ENCODE data around the gene CISD3. TPM values are rescaled to one million over a fixed set of nuclear protein-coding genes. Genes with fewer than 3 reads are reported as not detected.

CISD3 gene
- total RNA-seq, 5 donors from 2014 or later (not counting 1 experiment from before 2014, with no cell fraction given), result 10.7 to 21.5 (median 17.7) TPM

DNA sequence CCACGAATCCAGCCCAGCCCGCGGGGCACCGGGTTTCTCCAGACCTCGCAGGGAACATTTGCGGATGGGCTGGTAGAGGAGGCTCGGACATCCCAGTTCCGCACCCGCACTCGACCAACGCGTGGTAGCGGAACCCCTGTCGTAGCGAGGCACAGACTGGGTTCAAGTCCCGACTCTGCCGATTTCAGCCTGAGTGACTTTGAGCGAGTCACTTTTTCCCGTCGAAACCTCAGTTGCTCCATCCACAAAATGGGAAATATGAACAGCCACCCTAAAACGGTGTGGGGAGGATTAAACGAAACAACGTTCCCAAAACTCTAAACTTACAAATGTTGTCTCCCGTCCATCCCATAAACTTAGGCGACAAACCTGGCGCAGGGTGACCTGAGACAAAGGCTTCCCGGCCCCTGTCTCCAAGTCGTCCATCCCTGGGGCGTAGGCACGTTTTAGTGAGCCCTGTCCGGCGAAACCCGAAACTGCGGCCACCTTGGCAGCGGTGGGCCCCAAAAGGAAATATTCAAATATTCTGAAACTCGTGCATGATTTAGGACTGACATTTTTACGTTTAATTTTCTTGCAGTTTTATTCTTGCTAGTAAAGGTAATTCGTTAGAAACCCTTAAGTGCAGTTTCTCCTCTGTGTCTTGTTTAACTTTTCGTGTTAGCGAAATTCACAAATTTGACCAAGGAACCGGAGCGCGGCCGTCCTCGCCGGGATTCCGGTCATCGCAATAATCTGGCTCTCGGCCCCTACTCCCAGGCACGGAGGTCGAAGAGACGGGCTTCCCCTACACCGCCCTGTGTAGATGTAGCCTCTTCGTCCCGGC lies 27.0 kb upstream of the CISD3 start:
- ATAC-seq (replicated peaks in 1 of 4), result no peak
- Mint-ChIP-seq H3K4me3 (peak overlapping the region; percentile 91 to 96 (median 92)), H3K36me3 (peaks cover 5% of the 10 kb centered on the region), H3K27ac (peak overlapping the region; percentile 98 to 99), H3K4me1 (peaks cover 44 to 52% (median 48%) of the 10 kb centered on the region in 3 donors), H3K9me3 (no peaks in the 10 kb centered on the region), H3K27me3 (no peaks in the 10 kb centered on the region)
- POLR2A ChIA-PET, result no interaction called here
- DNase-seq, result peak in 1 of 35 experiments; percentile 11
- CTCF ChIA-PET, result no interaction called here
- no peaks in the 10 kb centered on the region for H3K27me3 ChIP-seq (replicated peaks in 1 of 2; ENCODE audit: control insufficient read depth in 2 of 2, extremely low read depth in 1 of 2, insufficient read depth in 2 of 2, low read length in 1 of 2)
- peaks cover 6 to 59% of the 10 kb centered on the region in 2 experiments for H3K4me1 ChIP-seq (ENCODE audit: control insufficient read depth in 1 of 2, extremely low read depth in 1 of 2, insufficient read depth in 2 of 2, low read length in 2 of 2)
- no peaks in the 10 kb centered on the region for H3K9me3 ChIP-seq
- peaks cover under 1 to 9% of the 10 kb centered on the region in 2 donors for H3K36me3 ChIP-seq (ENCODE audit: control insufficient read depth in 2 of 2, extremely low read depth in 1 of 2, insufficient read depth in 1 of 2, low read length in 1 of 2)
- WGBS (ENCODE audit: insufficient coverage), result under 1% methylated on average over 48 of the region's 55 CpGs
- H3K27ac ChIP-seq (ENCODE audit: low read length), result peak overlapping the region; percentile 95
- H3K4me3 ChIP-seq (ENCODE audit: control insufficient read depth in 1 of 2, extremely low read depth in 1 of 2, low read length in 1 of 2), result peak overlapping the region; percentile 97 to 98

DNA sequence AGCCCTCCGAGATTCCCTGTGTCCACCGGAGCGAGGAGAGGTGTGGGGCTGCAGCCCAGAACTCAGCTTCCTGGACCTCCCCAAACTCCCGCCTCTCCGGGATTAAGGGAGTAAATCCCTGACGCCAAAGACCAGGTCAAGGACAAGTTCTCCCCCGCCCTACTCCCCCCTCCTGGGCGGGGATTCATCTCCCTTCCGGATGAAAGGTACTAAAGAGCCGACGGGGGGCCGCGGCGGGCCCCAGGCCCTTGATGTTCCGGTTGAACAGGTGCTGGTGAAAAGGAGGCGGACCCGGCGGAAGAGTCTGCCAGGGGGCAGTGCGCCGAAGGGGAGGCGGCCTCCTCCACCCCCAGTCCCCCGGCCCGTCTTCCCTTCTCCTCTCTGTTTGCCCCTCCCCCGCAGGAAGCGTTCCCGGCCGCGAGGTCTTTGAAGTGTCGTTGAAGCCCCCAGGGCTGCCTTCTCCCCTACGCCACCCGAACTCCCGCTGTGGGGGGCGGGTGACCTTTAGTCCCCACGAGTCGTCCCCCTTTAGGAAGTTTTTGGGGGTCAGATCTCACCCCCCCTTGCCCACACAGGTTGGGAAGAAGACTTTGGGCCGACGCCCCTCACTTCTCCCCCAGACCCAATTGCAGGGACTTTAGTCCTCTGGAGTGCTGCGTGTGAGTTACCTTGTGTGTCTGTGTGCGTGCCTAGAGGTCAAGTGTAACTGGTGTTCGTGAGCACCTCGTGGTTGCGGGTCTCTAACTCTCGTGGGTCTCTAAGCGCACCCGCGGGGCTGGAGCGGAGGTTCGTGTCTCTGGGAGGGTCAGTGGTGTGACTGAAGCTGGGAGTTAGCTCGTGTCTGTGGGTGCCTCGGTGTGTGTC lies 26.2 kb upstream of the CISD3 start:
- DNase-seq, result peak; percentile 25 to 75 (median 54)
- H3K9me3 ChIP-seq, result no peaks in the 10 kb centered on the region
- peak overlapping the region; percentile 97 to 98 for H3K4me3 ChIP-seq (ENCODE audit: control insufficient read depth in 1 of 2, extremely low read depth in 1 of 2, low read length in 1 of 2)
- peaks cover 8 to 67% of the 10 kb centered on the region in 2 experiments for H3K4me1 ChIP-seq (ENCODE audit: control insufficient read depth in 1 of 2, extremely low read depth in 1 of 2, insufficient read depth in 2 of 2, low read length in 2 of 2)
- 1% methylated on average over 18 of the region's 50 CpGs for WGBS (ENCODE audit: insufficient coverage)
- peak overlapping the region; percentile 95 for H3K27ac ChIP-seq (ENCODE audit: low read length)
- H3K27me3 Mint-ChIP-seq, result no peaks in the 10 kb centered on the region
- H3K27ac Mint-ChIP-seq, result peak overlapping the region; percentile 98 to 99
- no peaks in the 10 kb centered on the region for H3K9me3 Mint-ChIP-seq
- peak in 3 of 4 experiments; percentile 3 to 19 (median 11) for ATAC-seq (replicated peaks in 1 of 4)
- POLR2A ChIA-PET, result no interaction called here
- H3K27me3 ChIP-seq (replicated peaks in 1 of 2; ENCODE audit: control insufficient read depth in 2 of 2, extremely low read depth in 1 of 2, insufficient read depth in 2 of 2, low read length in 1 of 2), result no peaks in the 10 kb centered on the region
- peaks cover 8 to 18% of the 10 kb centered on the region in 2 donors for H3K36me3 ChIP-seq (ENCODE audit: control insufficient read depth in 2 of 2, extremely low read depth in 1 of 2, insufficient read depth in 1 of 2, low read length in 1 of 2)
- CTCF ChIA-PET, result interaction anchor here in 1 of 2 donors (1.1 to 1.8 kb wide), 2 partner anchors 24 to 26 kb away, joined by 3 to 9 read pairs; partner anchors contain the start of gene CISD3
- peaks cover 7% of the 10 kb centered on the region for H3K36me3 Mint-ChIP-seq
- peaks cover 48 to 57% (median 52%) of the 10 kb centered on the region in 3 donors for H3K4me1 Mint-ChIP-seq
- peak overlapping the region; percentile 91 to 96 (median 92) for H3K4me3 Mint-ChIP-seq

DNA sequence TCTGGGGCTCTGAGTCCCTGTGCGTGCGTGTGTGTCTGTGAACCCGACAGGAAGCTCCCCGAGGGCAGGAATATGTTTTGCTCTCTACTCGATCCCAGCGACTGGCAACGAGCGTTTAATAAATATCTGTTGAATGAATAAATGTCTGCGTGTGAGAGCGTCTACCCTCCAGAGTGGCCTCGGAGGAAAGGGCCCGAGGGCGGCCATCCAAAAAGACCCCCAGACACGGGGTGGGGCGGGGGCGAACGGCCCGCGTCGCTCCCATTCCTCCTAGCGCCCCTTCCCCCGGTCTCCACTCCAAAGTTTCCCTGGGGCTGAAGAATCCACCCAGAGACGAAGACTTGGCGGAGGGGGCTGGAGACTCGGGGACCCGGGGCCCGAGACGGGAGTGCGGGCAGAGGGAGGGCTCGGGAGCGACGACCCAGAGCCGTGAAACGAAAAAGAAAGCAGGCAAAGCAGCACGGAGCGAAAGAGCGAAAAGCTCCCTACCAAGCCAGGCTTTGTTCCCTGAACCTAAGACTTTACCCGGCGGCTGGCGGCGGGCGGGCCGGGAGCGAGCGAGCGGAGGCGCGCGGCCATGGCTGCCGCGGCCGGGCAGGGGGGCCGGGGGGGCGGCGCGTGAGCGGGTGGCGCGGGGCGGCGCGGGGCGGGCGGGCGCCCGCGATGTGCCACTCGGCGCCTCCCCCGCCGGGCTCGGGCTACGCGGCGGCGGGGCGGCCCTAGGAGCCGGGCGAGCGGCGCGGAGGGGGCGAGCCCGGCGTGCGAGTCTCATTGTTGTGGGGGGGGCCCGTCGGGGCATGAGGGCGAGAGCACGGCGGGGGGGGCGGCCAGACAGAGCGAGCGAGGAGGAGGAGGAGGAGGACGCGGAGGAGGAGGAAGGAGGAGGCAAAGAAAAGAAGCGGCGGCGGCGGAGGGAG lies 25.3 kb upstream of the CISD3 start, which contains the start of gene MLLT6:
Gene MLLT6 (plus strand): TSS at position 668 of the 917 bp plus-strand sequence. CDS start 360 bp downstream, outside the sequence.
- DNase-seq (peak; percentile 68 to 92 (median 81)), ATAC-seq (replicated peaks in 1 of 4) (peak; percentile 54 to 62 (median 56))
- Mint-ChIP-seq H3K27ac (peak within 1 kb of the TSS; percentile 98 to 99), H3K36me3 (peaks cover 14% of the 10 kb centered on the region), H3K4me3 (peak within 1 kb of the TSS; percentile 91 to 96 (median 96)), H3K4me1 (peaks cover 55 to 66% (median 59%) of the 10 kb centered on the region in 3 donors), H3K27me3 (no peaks in the 10 kb centered on the region), H3K9me3 (no peaks in the 10 kb centered on the region)
- WGBS (ENCODE audit: insufficient coverage), result under 1% methylated on average over 68 of the region's 100 CpGs
- Histone ChIP-seq H3K27me3 (replicated peaks in 1 of 2; ENCODE audit: control insufficient read depth in 2 of 2, extremely low read depth in 1 of 2, insufficient read depth in 2 of 2, low read length in 1 of 2) (no peaks in the 10 kb centered on the region), H3K36me3 (ENCODE audit: control insufficient read depth in 2 of 2, extremely low read depth in 1 of 2, insufficient read depth in 1 of 2, low read length in 1 of 2) (peaks cover 8 to 27% of the 10 kb centered on the region in 2 donors), H3K9me3 (no peaks in the 10 kb centered on the region), H3K4me3 (ENCODE audit: control insufficient read depth in 1 of 2, extremely low read depth in 1 of 2, low read length in 1 of 2) (peak within 1 kb of the TSS; percentile 97 to 98), H3K4me1 (ENCODE audit: control insufficient read depth in 1 of 2, extremely low read depth in 1 of 2, insufficient read depth in 2 of 2, low read length in 2 of 2) (peaks cover 11 to 76% of the 10 kb centered on the region in 2 experiments), H3K27ac (ENCODE audit: low read length) (peak within 1 kb of the TSS; percentile 95)
- ChIA-PET CTCF (interaction anchor here in 1 of 2 donors (1.1 to 1.8 kb wide), 3 partner anchors 23 to 147 kb away, joined by 3 to 9 read pairs (median 4); partner anchors contain the start of gene CISD3), POLR2A (interaction anchor here (0.6 to 0.7 kb wide), 3 partner anchors 13 to 147 kb away, joined by 3 to 4 read pairs (median 4); no protein-coding TSS in a partner anchor)

DNA sequence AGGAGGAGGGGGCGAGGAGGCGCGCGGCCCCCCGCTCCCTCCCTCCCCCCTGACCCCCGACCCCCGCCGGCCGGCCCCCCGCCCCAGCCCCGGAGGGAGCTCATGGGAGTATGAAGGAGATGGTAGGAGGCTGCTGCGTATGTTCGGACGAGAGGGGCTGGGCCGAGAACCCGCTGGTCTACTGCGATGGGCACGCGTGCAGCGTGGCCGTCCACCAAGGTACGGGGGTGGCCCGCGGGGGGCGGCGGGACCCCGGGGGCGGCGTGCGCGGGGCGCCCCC lies 24.7 kb upstream of the CISD3 start:
- Mint-ChIP-seq H3K4me1 (peaks cover 60 to 72% (median 62%) of the 10 kb centered on the region in 3 donors), H3K27me3 (no peaks in the 10 kb centered on the region), H3K4me3 (peak overlapping the region; percentile 91 to 96 (median 96)), H3K27ac (no peak overlapping the region), H3K36me3 (peaks cover 20% of the 10 kb centered on the region), H3K9me3 (no peaks in the 10 kb centered on the region)
- DNase-seq, result peak in 1 of 35 experiments; percentile 30
- peak; percentile 1 to 6 (median 2) for ATAC-seq (replicated peaks in 1 of 4)
- Histone ChIP-seq H3K9me3 (no peaks in the 10 kb centered on the region), H3K27me3 (replicated peaks in 1 of 2; ENCODE audit: control insufficient read depth in 2 of 2, extremely low read depth in 1 of 2, insufficient read depth in 2 of 2, low read length in 1 of 2) (no peaks in the 10 kb centered on the region), H3K27ac (ENCODE audit: low read length) (peak overlapping the region; percentile 66), H3K36me3 (ENCODE audit: control insufficient read depth in 2 of 2, extremely low read depth in 1 of 2, insufficient read depth in 1 of 2, low read length in 1 of 2) (peaks cover 8 to 33% of the 10 kb centered on the region in 2 donors), H3K4me1 (ENCODE audit: control insufficient read depth in 1 of 2, extremely low read depth in 1 of 2, insufficient read depth in 2 of 2, low read length in 2 of 2) (peaks cover 12 to 82% of the 10 kb centered on the region in 2 experiments), H3K4me3 (ENCODE audit: control insufficient read depth in 1 of 2, extremely low read depth in 1 of 2, low read length in 1 of 2) (peak overlapping the region; percentile 85 to 89)
- ChIA-PET CTCF (interaction anchor here in 1 of 2 donors (1.4 to 1.8 kb wide), 2 partner anchors 23 to 147 kb away, joined by 4 to 9 read pairs; no protein-coding TSS in a partner anchor), POLR2A (interaction anchor here (0.6 to 0.7 kb wide), 3 partner anchors 13 to 146 kb away, joined by 3 to 4 read pairs (median 4); no protein-coding TSS in a partner anchor)
- WGBS (ENCODE audit: insufficient coverage), result 7% methylated on average over 3 of the region's 32 CpGs

DNA sequence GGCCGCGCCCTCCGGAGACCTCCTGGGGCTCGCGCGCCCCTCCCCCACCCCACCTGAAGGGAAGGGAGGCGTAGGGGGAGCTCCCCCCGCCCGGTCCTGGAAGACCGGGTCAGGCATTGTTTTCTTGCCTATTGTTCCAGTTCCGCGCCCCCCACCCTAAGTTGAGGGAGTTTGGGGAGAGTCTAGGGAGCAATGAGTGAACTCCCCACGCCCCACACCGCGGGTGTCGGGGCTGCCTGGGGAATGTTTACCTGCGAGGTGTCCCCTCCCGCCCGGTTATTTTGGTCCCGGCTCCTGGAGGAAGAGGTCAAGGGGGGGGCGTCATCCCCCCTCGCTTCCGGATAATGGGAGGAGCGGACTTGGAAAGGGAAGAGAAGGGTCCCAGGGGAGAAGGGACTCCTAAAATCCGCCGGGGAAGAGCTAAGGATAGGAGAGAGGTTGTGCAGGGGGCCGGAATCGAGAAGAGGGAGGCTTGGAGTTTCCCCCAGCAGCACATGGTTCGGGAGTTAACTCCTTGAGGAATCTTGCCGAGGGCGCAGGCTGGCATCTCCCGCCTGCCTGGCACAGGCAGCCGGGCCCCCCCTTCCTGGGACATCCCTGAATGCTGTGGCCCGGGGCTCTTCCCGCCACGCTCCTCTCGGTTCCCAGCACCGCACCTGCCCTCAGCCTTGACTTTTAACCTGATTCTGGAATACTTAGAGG lies 24.2 kb upstream of the CISD3 start:
- Mint-ChIP-seq H3K27ac (peak overlapping the region; percentile 93 to 95), H3K27me3 (no peaks in the 10 kb centered on the region), H3K4me3 (peak overlapping the region; percentile 91 to 96 (median 96)), H3K36me3 (peaks cover 25% of the 10 kb centered on the region), H3K9me3 (no peaks in the 10 kb centered on the region), H3K4me1 (peaks cover 63 to 76% (median 64%) of the 10 kb centered on the region in 3 donors)
- peak in 5 of 35 experiments; percentile 20 to 46 (median 28) for DNase-seq
- ATAC-seq (replicated peaks in 1 of 4), result no peak
- H3K27me3 ChIP-seq (replicated peaks in 1 of 2; ENCODE audit: control insufficient read depth in 2 of 2, extremely low read depth in 1 of 2, insufficient read depth in 2 of 2, low read length in 1 of 2), result no peaks in the 10 kb centered on the region
- peak overlapping the region; percentile 85 to 89 for H3K4me3 ChIP-seq (ENCODE audit: control insufficient read depth in 1 of 2, extremely low read depth in 1 of 2, low read length in 1 of 2)
- H3K9me3 ChIP-seq, result no peaks in the 10 kb centered on the region
- peaks cover 15 to 80% of the 10 kb centered on the region in 2 experiments for H3K4me1 ChIP-seq (ENCODE audit: control insufficient read depth in 1 of 2, extremely low read depth in 1 of 2, insufficient read depth in 2 of 2, low read length in 2 of 2)
- H3K27ac ChIP-seq (ENCODE audit: low read length), result peak overlapping the region; percentile 66
- ChIA-PET CTCF (interaction anchor here (1.4 to 2.5 kb wide), 5 partner anchors 13 to 148 kb away, joined by 4 to 13 read pairs (median 5); no protein-coding TSS in a partner anchor), POLR2A (interaction anchor here (0.6 to 0.7 kb wide), 3 partner anchors 14 to 146 kb away, joined by 3 to 4 read pairs (median 4); no protein-coding TSS in a partner anchor)
- H3K36me3 ChIP-seq (ENCODE audit: control insufficient read depth in 2 of 2, extremely low read depth in 1 of 2, insufficient read depth in 1 of 2, low read length in 1 of 2), result peaks cover 9 to 38% of the 10 kb centered on the region in 2 donors
- 0% methylated on average over 12 of the region's 38 CpGs for WGBS (ENCODE audit: insufficient coverage)

Measured in T-cell (primary cell).